ENCODE data around the gene PITPNB.

PITPNB gene

GRCh38 chr22:27878541-27878940 is 40.5 kb downstream of the PITPNB start:
- no peak for DNase-seq

GRCh38 chr22:27877501-27877900 is 41.6 kb downstream of the PITPNB start:
- no peak for DNase-seq

DNA sequence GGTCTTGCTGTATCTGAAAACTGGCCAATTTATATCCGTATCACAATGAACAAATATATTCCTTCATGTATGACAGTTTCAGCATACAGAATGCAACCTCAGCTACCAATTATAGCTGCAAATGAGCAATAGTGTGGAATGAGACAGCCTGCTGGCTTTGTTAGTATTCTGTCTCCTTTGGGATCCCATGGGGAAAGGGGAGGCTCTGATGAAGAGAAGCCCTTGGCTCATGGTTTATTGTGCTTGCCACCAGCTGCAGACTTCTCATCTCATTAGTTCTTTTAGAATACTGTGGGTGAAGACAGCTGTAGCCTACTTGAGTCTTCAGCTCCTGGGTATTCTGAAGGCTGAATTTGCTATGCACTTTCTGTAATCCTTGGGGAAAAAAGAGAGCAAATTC is 42.4 kb downstream of the PITPNB start:
- DNase-seq = no peak

DNA sequence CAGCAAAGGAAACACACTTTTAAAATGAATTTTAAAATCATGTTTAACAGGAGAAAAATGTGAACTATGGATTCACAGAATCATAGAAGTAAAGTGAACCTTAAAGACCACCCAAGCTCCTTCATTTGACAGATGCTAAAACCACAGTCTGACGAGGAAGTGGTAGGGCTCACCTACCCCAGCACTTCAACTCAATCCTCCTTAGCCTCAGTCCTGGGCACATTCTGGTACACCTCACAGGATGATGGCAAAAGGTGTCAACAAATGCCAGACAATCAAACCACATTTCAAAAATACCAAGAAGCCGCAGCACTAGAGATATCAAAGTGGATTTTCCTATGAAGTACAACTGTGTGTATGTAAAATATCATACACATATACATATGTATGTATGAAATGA is 43.1 kb downstream of the PITPNB start:
- DNase-seq = peak; percentile 6

- DNase-seq = no peak
Observed at GRCh38 chr22:27874764-27875163, 44.3 kb downstream of the PITPNB start.

DNA sequence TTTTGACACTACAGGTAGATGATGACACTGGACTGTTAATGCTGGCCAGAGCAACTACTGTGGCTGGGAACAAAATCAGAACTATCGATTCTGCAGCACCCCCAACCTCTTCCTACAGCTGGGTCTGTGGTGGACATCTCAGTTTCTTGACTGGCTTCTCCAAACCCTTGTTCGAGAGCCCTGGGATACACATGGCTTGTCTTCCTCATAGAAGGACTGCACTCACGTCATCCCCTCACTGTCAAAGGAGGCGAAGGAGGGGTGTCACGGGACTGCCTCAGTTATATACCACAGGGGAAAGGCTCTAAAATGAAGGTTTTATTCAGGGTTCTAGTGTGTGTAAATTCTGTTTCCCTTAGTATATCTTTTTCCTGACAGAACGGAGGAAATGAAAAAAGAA is 44.9 kb downstream of the PITPNB start:
- DNase-seq = no peak

GRCh38 chr22:27873472-27873871 is 45.6 kb downstream of the PITPNB start:
- DNase-seq = no peak

DNA sequence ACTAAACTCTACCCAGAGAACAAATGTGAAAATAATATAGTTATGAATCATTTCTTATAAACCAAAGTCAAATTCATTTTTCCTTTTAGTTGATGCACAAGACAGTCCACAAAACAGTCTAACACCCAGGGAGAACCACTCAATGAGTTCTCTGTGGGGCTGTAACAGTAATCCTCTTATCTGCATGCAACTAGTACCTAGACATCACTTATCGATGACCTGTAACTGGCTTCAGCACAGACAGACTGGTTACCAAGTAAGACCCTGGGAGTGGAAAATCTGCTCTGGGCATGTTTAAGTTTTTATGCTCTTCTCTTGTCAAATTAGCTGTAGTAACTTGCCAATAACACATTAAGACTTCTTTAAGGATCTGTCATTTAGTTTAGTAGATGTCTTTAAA is 46.6 kb downstream of the PITPNB start:
- no peak for DNase-seq

- no peak for DNase-seq
Observed at GRCh38 chr22:27871306-27872014, 47.6 kb downstream of the PITPNB start.

GRCh38 chr22:27870234-27871191 is 48.5 kb downstream of the PITPNB start:
- DNase-seq = no peak

DNA sequence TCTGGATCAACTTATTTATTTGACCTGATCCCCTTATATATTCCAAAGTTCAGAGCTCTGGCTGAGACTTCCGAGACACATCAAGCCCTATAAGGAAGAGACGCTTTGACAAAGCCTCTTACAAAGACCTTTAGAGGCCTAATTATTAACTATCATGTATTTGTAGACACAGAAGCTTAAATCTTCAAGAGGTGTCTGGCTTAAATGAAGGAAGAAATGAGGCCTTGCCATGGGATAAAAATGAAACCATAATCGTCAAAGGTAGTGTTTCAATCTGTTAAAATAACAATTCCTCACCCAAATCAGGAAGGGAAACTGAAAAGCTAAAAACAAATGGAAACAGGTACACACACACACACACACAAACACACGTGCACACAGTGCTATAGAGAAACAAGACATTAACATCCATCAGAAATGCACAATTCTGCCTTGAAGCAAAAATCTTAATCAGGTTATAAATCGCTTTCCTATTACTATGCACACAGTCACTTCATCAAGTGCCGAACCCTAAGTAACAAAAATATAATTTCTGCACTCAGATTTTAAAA is 50.2 kb downstream of the PITPNB start:
- DNase-seq = no peak

DNA sequence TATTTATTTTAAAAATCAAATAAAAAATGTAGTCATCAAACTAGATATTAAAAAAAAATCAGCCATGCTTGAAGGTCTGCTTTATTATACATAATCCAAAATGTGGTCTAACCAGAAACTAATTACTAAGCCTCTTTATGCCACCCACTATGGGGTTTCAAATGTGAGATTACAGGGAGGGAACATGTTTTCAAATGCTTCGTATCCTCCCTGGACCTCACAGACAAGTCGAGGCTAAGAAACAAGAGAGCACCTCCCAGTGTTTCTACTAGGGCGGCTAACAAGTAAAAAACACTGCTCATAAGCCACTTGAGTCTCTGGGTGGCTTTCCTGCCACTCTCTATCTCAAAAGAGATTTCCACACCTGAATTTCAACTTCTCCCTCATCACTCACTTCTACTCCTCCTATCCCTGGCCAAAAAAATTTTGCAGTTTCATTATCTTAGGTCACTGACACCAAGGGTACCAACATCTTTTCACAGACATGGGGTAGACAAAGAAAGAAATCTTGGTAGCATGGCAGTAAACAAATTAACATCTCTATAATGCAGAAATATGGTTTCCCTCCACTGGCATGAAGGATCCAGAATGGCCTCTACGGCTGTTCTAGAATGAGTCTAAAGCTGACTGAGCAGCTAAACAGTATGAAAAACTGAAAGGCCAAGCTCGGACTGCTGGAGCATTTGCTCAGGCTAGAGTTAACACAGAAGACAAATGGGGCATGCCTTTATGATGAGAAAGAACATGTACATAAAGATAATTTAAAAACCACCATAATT is 50.9 kb downstream of the PITPNB start:
- DNase-seq = no peak

- no peak for DNase-seq
Observed at GRCh38 chr22:27867085-27867952, 51.7 kb downstream of the PITPNB start.

DNA sequence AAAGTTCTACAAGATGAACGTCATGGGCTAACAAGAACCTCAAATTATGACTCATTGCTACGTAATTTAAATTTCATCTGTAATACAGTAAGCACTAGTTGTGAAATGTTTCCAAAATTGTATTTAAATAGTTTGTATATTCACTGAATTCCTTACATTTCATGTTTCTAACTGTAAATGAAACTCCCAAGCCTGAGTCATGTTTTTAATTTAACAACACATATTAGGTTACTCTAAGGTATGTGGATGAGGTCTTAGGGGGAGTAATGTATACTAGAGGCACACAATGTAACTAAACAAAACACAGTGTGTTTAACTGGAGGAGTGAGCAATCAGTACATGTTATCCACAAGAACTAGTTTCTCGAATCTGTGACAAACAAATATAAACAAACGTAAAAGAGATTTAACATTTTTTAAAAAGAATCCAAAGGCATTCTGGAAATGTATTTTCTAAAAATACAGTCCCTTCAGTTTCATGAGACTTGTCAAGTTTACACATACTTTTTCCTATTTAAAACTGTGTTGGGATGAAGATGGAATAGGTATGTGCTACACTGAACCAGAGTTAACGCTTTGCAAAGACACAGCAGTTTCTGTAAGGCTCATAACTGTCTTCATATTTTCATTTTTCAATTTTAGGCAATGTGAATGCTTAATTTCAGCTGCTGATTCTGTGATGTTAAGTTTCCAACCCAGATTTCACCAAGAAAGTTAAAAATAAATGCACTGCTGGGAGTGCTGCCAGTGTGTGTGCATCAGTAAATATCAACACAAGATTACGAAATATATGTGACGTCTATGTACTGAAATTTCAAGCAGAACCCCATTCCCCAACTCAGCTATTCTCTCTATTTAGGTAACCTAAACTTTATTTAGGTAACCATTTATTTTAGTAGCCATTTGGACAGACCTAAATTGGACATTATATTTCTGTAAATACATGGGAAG is 52.6 kb downstream of the PITPNB start:
- DNase-seq = no peak

DNA sequence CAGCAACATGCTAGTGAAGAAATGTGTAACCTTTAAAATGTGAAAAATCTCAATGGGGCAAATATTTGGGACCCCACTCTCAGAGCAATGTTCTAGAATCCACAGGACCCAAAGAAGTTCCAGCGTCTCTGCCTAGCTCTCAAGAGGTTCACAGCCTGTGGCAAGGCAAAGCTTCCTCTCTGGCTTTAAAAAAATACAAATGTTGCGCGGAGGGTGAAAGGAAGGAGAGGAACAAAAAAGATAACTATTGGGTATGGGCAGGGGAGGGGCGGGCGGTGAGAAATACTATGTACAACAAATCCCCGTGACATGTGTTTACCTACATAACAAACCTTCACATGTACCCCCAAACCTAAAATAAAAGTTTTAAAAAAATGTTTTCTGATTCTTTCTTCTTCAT is 53.6 kb downstream of the PITPNB start:
- no peak for DNase-seq

GRCh38 chr22:27863556-27863955 is 55.5 kb downstream of the PITPNB start:
- DNase-seq = no peak

DNA sequence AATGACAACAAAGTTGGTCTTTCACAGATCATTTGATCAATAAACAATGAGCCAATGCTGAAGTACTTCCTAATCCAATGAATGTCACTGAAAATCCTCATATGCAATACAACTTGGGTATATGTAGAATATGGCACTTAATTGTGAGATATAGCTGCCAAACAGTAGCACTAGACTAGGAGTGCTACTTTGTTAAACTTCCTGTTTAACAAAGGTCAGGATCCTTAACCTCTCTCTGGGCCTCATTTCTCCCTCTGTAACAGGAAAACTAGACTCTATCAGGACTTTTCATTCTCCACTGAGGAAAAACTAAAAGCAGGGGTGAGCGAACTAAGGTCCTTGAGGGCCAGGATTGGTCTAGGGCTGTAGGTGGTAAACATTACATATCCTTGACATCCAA is 56.1 kb downstream of the PITPNB start:
- DNase-seq = no peak

DNA sequence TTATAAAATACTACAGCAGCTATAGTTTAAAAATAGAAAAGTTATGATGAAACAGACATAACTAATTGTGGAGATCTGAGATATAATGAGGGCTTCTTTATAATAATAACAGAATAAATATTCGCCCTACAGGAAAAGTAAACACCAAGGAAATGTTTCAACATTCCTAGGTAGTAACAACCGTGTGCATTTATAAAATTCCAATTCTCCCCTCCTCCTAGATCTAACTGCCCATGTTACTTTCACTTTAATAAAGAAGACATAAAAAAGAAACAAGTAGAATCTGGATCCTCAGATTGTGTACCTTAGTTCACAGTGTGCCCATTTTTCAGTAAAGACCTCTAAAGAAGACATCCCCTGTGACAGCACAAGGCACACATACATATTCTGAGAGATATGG is 59.7 kb downstream of the PITPNB start:
- no peak for DNase-seq

- DNase-seq = no peak
Observed at GRCh38 chr22:27858626-27859025, 60.4 kb downstream of the PITPNB start.

- no peak for DNase-seq
Observed at GRCh38 chr22:27857443-27857842, 61.6 kb downstream of the PITPNB start.

- DNase-seq = no peak
Observed at GRCh38 chr22:27856386-27856785, 62.7 kb downstream of the PITPNB start.

Data from CD4-positive, alpha-beta T cell treated with Interleukin-17A for 4 hours (primary cell).